SK-N-SH treated with all-trans-retinoic acid at 6 μM for 48 hours (cell line): ENCODE measurements around the gene KCNA1.

Experiments
- ARNTL ChIP-seq: fragments of 450-650 bp; formaldehyde crosslinking; IDR thresholded peaks from 2 replicates; pipeline ENCODE4 v1.5.0; 2020; ENCODE audit warnings: low read depth, mild to moderate bottlenecking, moderate library complexity, borderline replicate concordance
- OSR1 ChIP-seq: fragments of 250-450 bp; sonication (Bioruptor Pico); IDR thresholded peaks from 2 replicates; pipeline ENCODE4 v1.8.0; 2022; ENCODE audit warnings: moderate library complexity, mild to moderate bottlenecking, inconsistent platforms
- ZFP30 ChIP-seq: fragments of 450-650 bp; formaldehyde crosslinking; IDR thresholded peaks from 2 replicates; pipeline ENCODE4 v1.5.0; 2022; ENCODE audit warnings: mild to moderate bottlenecking, moderate library complexity

DNA sequence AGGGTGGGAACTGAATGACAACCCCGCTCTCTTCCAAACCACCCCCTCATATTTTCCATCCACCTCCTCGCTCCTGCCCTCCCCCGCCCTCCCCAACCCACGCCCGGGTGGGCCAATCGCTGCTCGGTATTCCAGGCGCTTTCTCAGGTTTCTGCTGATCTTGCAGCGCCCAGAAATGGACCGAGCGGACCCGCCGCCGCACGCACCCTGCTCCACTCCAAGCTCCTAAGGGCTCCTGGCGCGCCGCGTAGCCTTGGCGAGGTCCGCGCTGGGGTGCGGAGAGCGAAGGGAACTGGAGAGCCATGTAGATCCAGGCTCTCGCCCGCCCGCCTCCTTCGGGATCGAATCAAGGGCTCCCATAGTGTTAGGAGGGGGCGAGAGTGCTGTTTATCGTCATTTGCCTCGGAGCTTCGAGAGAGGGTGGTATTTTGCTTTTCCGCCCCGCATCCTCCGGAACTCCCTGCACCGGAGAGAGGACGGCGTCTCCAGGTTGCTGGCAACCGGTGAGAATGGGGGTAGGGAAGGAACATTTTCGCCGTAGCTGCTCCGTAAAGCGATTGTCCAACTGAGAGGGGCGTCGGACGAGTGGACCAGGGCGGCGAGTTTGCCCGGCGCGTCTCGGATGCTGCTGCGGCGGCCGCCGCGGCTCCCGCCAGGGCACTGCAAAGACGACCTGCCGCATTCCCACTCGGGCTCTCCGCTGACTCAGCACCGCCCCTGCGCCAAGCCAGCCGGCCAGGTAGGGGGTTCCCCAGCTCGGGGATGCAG is at the start of gene KCNA1:
- TF ChIP-seq OSR1 (CRISPR knock-in tag) (no peak), ZFP30 (CRISPR knock-in tag) (no peak), ARNTL (no peak)
